Suprapubic skin (tissue), 3 donors: Measurements from ENCODE around the gene C2CD2L.

Experiments used
- CTCF ChIP-seq, 2 donors: fragments of 200-600 bp in 1 of 2; fragments of 450-650 bp in 1 of 2; sonication (generic) in 1 of 2; IDR thresholded peaks; one replicate each; pipeline ENCODE4 v1.5.1; 2016 to 2019; ENCODE audit warnings: antibody characterized with exemption in 2 of 2, mild to moderate bottlenecking in 1 of 2, moderate library complexity in 1 of 2
- POLR2AphosphoS5 ChIP-seq, 3 donors: sonication (generic); formaldehyde crosslinking; IDR thresholded peaks; one replicate each; pipeline ENCODE4 v1.6.1; 2017; ENCODE audit warnings: antibody characterized with exemption in 3 of 3

GRCh38 chr11:119078675-119079420, 28.3 kb upstream of the C2CD2L start:
- no peak for TF ChIP-seq POLR2AphosphoS5 (IDR thresholded peaks at IDR 0.05)
- no peak for TF ChIP-seq CTCF (IDR thresholded peaks at IDR 0.05)
